T-helper 1 cell treated with Interleukin-12 subunit alpha and Interleukin-12 subunit beta and Interleukin-4 antibody, amounts not matched to agents 30 μg/mL and 1 μg/mL, for 36 hours (primary cell): Measurements from ENCODE around the gene PHF1.

ENCODE experiments used
- H3K27ac Mint-ChIP-seq: one replicate; pipeline ENCODE4 v1.8.0; 2021; ENCODE audit warnings: mild to moderate bottlenecking, mixed read lengths
- H3K27me3 Mint-ChIP-seq: one replicate; pipeline ENCODE4 v1.8.0; 2021; ENCODE audit warnings: low read depth, mixed read lengths
- H3K36me3 Mint-ChIP-seq: one replicate; pipeline ENCODE4 v1.8.0; 2021; ENCODE audit warnings: low read depth, mixed read lengths
- H3K4me1 Mint-ChIP-seq: one replicate; pipeline ENCODE4 v1.8.0; 2021; ENCODE audit warnings: low read depth, mixed read lengths
- H3K4me3 Mint-ChIP-seq: one replicate; pipeline ENCODE4 v1.8.0; 2021; ENCODE audit warnings: mild to moderate bottlenecking, moderate library complexity, mixed read lengths
- H3K9me3 Mint-ChIP-seq: one replicate; pipeline ENCODE4 v1.8.0; 2021; ENCODE audit warnings: mixed read lengths

PHF1 gene

GRCh38 chr6:33443025-33443424 is 32.2 kb downstream of the PHF1 start:
- Mint-ChIP-seq H3K4me3 (no peak overlapping the region), H3K4me1 (peaks cover 2% of the 10 kb centered on the region), H3K27me3 (no peaks in the 10 kb centered on the region), H3K27ac (peak overlapping the region; percentile 44), H3K9me3 (no peaks in the 10 kb centered on the region), H3K36me3 (peaks cover 34% of the 10 kb centered on the region)

DNA sequence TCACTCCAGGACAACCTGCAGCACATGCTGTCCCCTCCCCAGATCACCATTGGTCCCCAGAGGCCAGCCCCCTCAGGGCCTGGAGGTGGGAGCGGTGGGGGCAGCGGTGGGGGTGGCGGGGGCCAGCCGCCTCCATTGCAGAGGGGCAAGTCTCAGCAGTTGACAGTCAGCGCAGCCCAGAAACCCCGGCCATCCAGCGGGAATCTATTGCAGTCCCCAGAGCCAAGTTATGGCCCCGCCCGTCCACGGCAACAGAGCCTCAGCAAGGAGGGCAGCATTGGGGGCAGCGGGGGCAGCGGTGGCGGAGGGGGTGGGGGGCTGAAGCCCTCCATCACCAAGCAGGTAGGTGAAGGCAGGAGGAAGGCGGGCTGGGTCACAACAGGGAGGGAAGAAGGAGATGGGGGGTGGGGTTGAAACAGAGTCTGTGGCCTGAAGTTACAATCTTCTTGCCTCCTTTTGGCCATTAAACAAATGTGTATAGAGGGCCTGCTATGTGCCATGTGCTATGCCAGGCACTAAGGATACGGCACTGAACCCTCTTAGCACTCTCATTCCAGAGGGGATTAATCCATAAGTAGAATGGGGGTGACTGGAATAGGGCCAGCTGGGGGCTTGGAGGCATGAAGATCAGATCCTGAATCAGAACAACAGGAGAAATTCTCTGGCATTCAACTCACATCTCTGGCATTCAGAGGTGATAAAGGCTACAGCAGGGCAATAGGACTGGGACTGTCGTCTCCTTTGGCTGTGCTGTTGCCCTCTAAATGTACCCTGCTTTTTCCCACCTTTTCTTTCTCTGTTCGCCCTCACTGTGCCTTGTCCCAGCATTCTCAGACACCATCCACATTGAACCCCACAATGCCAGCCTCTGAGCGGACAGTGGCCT is 33.0 kb downstream of the PHF1 start:
- Mint-ChIP-seq H3K36me3 (peaks cover 36% of the 10 kb centered on the region), H3K27me3 (no peaks in the 10 kb centered on the region), H3K27ac (no peak overlapping the region), H3K4me1 (peaks cover 2% of the 10 kb centered on the region), H3K9me3 (no peaks in the 10 kb centered on the region), H3K4me3 (no peak overlapping the region)

GRCh38 chr6:33445119-33445603 is 34.3 kb downstream of the PHF1 start:
- Mint-ChIP-seq H3K9me3 (no peaks in the 10 kb centered on the region), H3K27ac (no peak overlapping the region), H3K36me3 (peaks cover 33% of the 10 kb centered on the region), H3K27me3 (no peaks in the 10 kb centered on the region), H3K4me1 (peaks cover 2% of the 10 kb centered on the region), H3K4me3 (no peak overlapping the region)

GRCh38 chr6:33446356-33446755 is 35.5 kb downstream of the PHF1 start:
- Mint-ChIP-seq H3K4me1 (peaks cover 3% of the 10 kb centered on the region), H3K36me3 (peaks cover 35% of the 10 kb centered on the region), H3K27me3 (no peaks in the 10 kb centered on the region), H3K4me3 (no peak overlapping the region), H3K9me3 (no peaks in the 10 kb centered on the region), H3K27ac (peak overlapping the region; percentile 31)

DNA sequence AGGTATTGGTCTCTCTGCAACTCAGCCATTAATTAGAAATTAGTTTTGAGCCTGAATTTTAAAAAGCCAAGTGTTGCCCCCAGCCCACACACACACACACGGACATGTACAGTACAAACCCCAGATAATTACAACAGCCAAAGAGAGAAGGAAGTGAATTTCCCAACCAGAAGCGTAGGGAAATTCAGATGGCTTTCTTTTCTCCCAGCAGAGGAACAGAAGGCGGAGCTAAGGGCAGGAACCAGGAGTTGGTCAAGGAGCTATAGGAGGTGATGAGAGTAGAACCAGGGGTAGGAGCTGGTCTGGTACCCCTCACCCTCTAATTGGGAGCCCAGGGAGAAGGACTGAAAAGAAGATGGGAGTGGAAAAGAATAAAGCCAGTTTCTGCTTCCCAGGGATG is 39.6 kb downstream of the PHF1 start:
- Mint-ChIP-seq H3K27ac (no peak overlapping the region), H3K4me1 (peaks cover 21% of the 10 kb centered on the region), H3K36me3 (peaks cover 28% of the 10 kb centered on the region), H3K27me3 (no peaks in the 10 kb centered on the region), H3K4me3 (no peak overlapping the region), H3K9me3 (no peaks in the 10 kb centered on the region)

- Mint-ChIP-seq H3K4me3 (no peak overlapping the region), H3K27me3 (no peaks in the 10 kb centered on the region), H3K36me3 (peaks cover 23% of the 10 kb centered on the region), H3K9me3 (no peaks in the 10 kb centered on the region), H3K27ac (no peak overlapping the region), H3K4me1 (peaks cover 20% of the 10 kb centered on the region)
These were observed 40.8 kb downstream of the PHF1 start for GRCh38 chr6:33451606-33452005.

- Mint-ChIP-seq H3K27me3 (no peaks in the 10 kb centered on the region), H3K9me3 (no peaks in the 10 kb centered on the region), H3K27ac (no peak overlapping the region), H3K4me1 (peaks cover 20% of the 10 kb centered on the region), H3K4me3 (no peak overlapping the region), H3K36me3 (peaks cover 27% of the 10 kb centered on the region)
These were observed 41.7 kb downstream of the PHF1 start for GRCh38 chr6:33452496-33452895.

GRCh38 chr6:33453393-33454008 is 42.7 kb downstream of the PHF1 start:
- Mint-ChIP-seq H3K27me3 (no peaks in the 10 kb centered on the region), H3K4me1 (peaks cover 20% of the 10 kb centered on the region), H3K27ac (peak overlapping the region; percentile 92), H3K9me3 (no peaks in the 10 kb centered on the region), H3K4me3 (peak overlapping the region; percentile 93), H3K36me3 (peaks cover 22% of the 10 kb centered on the region)

DNA sequence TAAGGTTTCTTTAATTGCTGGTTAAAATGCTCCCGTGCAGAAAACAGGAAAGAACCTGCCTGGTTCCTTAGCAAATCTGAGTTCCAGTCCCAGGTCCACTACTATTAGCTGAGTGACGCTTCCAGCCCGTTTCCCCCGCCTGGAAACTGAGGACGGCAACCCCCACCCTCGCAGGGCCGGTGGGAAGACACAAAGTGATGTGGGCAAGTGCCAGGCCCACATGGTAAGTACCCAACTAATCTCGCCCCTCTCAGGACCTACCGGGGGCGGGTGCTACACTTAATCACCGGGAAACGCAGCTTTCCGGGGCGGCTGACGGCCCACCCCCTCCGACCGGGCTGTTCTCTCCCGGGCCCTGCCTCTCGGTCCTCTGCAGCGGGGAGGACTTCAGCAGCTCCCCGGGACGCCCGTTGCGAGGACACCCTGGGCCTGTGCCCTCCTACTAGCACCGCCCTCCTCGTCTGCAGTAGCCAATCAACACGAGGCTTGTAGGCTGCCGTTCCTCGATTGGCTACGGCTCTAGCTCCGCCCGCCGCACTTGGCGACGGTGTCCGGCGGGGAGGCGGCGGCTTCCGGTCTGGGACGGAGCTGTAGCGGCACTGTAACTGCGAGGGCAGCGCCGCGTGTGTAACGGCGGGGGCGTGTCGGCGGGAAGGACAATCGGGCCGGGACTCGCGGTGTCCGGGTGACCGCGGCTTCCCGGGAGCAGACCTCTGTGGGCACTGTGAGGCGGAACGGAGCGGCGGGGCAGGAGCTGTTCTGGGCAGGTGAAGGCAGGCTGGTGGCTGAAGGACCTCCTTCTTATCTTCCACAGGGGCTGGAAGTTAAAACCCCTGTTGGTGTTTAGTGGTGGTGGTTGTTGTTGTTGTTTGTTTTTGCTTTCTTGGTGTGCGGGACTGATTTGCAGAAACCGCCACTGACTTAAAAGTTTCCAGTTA is 43.5 kb downstream of the PHF1 start, which contains the start of gene ZBTB9:
Gene ZBTB9 (plus strand): TSS at position 568 of the 938 bp plus-strand sequence. CDS start 525 bp downstream, outside the sequence.
- H3K9me3 Mint-ChIP-seq = no peaks in the 10 kb centered on the region

DNA sequence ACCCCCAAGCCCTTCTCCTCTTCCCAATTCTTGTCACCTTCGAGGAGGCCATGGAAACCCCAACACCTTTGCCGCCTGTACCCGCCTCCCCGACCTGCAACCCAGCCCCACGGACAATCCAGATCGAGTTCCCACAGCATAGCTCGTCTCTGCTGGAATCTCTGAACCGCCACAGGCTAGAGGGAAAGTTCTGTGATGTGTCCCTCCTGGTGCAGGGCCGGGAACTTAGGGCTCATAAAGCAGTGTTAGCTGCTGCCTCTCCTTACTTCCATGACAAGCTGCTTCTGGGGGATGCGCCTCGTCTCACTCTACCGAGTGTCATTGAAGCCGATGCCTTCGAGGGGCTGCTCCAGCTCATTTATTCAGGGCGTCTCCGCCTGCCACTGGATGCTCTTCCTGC is 44.2 kb downstream of the PHF1 start:
- Mint-ChIP-seq H3K27ac (peak overlapping the region; percentile 92), H3K4me1 (peaks cover 20% of the 10 kb centered on the region), H3K4me3 (peak overlapping the region; percentile 93), H3K36me3 (peaks cover 16% of the 10 kb centered on the region), H3K27me3 (no peaks in the 10 kb centered on the region), H3K9me3 (no peaks in the 10 kb centered on the region)

More for the DNA sequence above, 43.5 kb downstream of the PHF1 start, which contains the start of gene ZBTB9:
- H3K4me3 Mint-ChIP-seq = peak within 1 kb of the TSS; percentile 93
- H3K27ac Mint-ChIP-seq = peak within 1 kb of the TSS; percentile 92
- H3K27me3 Mint-ChIP-seq = no peaks in the 10 kb centered on the region
- peaks cover 20% of the 10 kb centered on the region for H3K4me1 Mint-ChIP-seq
- peaks cover 16% of the 10 kb centered on the region for H3K36me3 Mint-ChIP-seq

- Mint-ChIP-seq H3K36me3 (peaks cover 12% of the 10 kb centered on the region), H3K27me3 (no peaks in the 10 kb centered on the region), H3K27ac (no peak overlapping the region), H3K4me1 (peaks cover 20% of the 10 kb centered on the region), H3K9me3 (no peaks in the 10 kb centered on the region), H3K4me3 (no peak overlapping the region)
These were observed 45.3 kb downstream of the PHF1 start for GRCh38 chr6:33456156-33456555.

DNA sequence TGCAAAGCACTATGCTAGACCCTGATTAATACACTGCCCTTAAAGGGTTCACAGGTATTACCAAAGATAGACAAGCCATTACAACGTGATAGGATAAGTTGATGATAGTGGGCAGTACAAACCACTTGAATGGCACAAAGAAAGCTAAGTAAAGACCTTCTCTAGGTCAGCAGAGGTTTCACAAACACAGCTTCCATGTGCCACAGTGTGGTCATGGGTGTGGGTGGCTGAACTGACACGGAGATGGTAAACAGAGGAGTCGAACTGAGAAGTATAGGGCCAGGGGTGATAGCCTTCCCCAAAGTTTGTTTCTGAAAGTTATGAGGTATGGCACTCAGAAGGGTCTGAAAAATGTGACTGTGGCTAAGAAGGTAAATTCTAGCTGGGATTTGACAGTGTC is 47.9 kb downstream of the PHF1 start:
- H3K4me3 Mint-ChIP-seq = no peak overlapping the region
- no peaks in the 10 kb centered on the region for H3K9me3 Mint-ChIP-seq
- peaks cover 12% of the 10 kb centered on the region for H3K36me3 Mint-ChIP-seq
- peaks cover 9% of the 10 kb centered on the region for H3K27me3 Mint-ChIP-seq
- peaks cover 11% of the 10 kb centered on the region for H3K4me1 Mint-ChIP-seq
- H3K27ac Mint-ChIP-seq = no peak overlapping the region

- H3K4me3 Mint-ChIP-seq = no peak overlapping the region
- peaks cover 12% of the 10 kb centered on the region for H3K27me3 Mint-ChIP-seq
- H3K36me3 Mint-ChIP-seq = peaks cover 12% of the 10 kb centered on the region
- H3K9me3 Mint-ChIP-seq = no peaks in the 10 kb centered on the region
- H3K27ac Mint-ChIP-seq = no peak overlapping the region
- H3K4me1 Mint-ChIP-seq = peaks cover 10% of the 10 kb centered on the region
These were observed 48.4 kb downstream of the PHF1 start for GRCh38 chr6:33459226-33459625.
